ENCODE results near the gene PRTFDC1. TPM values are rescaled to one million over a fixed set of nuclear protein-coding genes. Genes with fewer than 3 reads are reported as not detected.

Gene PRTFDC1
- total and polyA plus RNA-seq, 2 of the 13 experiments (the other 11 are each of a cell fraction or from before 2014, with no cell fraction given): not detected

GRCh38 chr10:24908793-24909423, 43.5 kb downstream of the PRTFDC1 start:
- H2AFZ ChIP-seq (ENCODE audit: low read length): no peak overlapping the region
- H3K4me1 ChIP-seq (ENCODE audit: insufficient read depth, low read length): no peaks in the 10 kb centered on the region
- no peak overlapping the region for H3K4me2 ChIP-seq (ENCODE audit: low read depth, low read length)
- H3K27me3 ChIP-seq (ENCODE audit: control insufficient read depth in 1 of 2, insufficient read depth in 2 of 2, low read length in 2 of 2): no peaks in the 10 kb centered on the region
- no peaks in the 10 kb centered on the region for H4K20me1 ChIP-seq (ENCODE audit: insufficient read depth, low read length)
- ATAC-seq (no peak), FAIRE-seq (no peak), DNase-seq (ENCODE audit: low spot score) (peak; percentile 17)
- no peaks in the 10 kb centered on the region for H3K9me3 ChIP-seq (ENCODE audit: low read length)
- no peak overlapping the region for H3K9ac ChIP-seq (ENCODE audit: insufficient read depth, low read depth, low read length)
- WGBS (ENCODE audit: low lambda C conversion rate): 38% methylated on average over 2 of the region's 2 CpGs
- TF ChIP-seq YY1 (IDR thresholded peaks at IDR 0.05; ENCODE audit: insufficient read depth, insufficient replicate concordance, low read depth, low read length) (no peak), ZNF670 (CRISPR knock-in tag; IDR thresholded peaks at IDR 0.05; ENCODE audit: borderline replicate concordance) (no peak), ZNF784 (CRISPR knock-in tag; IDR thresholded peaks at IDR 0.05; ENCODE audit: borderline replicate concordance) (no peak), MLX (CRISPR knock-in tag; IDR thresholded peaks at IDR 0.05) (no peak), ZNF570 (CRISPR knock-in tag; IDR thresholded peaks at IDR 0.05; ENCODE audit: borderline replicate concordance) (no peak), FOSL2 (CRISPR knock-in tag; IDR thresholded peaks at IDR 0.05) (peak; percentile 78), THAP9 (CRISPR knock-in tag; IDR thresholded peaks at IDR 0.05; ENCODE audit: borderline replicate concordance) (no peak), ZUFSP (CRISPR knock-in tag; IDR thresholded peaks at IDR 0.05; ENCODE audit: borderline replicate concordance) (no peak), CEBPB (IDR thresholded peaks at IDR 0.05; ENCODE audit: borderline replicate concordance, low read depth, low read length) (0 out of 2 replicates have a peak, but pooled peaks have one; percentile 20), ZBTB42 (CRISPR knock-in tag; IDR thresholded peaks at IDR 0.05) (no peak), ZNF569 (CRISPR knock-in tag; IDR thresholded peaks at IDR 0.05; ENCODE audit: borderline replicate concordance) (no peak), SNAPC2 (CRISPR knock-in tag; IDR thresholded peaks at IDR 0.05) (no peak), ZBTB49 (CRISPR knock-in tag; IDR thresholded peaks at IDR 0.05; ENCODE audit: borderline replicate concordance) (no peak), ZSCAN30 (CRISPR knock-in tag; IDR thresholded peaks at IDR 0.05) (no peak), ISL2 (CRISPR knock-in tag; IDR thresholded peaks at IDR 0.05) (no peak), ZSCAN25 (CRISPR knock-in tag; IDR thresholded peaks at IDR 0.05) (no peak)
- no TSS peak for BruUV-seq (replicated peaks)
- in situ Hi-C loops (cut with HindIII; ENCODE audit: extremely low pct_ligation_motif_present, low pct_unique_long_range_greater_than_20kb): no loop called here
- intact Hi-C loops (cut with micrococcal nuclease; ENCODE audit: unreplicated experiment): loop anchor here (5.0 kb wide), 1 partner anchor 173 kb away; no protein-coding TSS in a partner anchor
- ChIA-PET POLR2A (no interaction called here), CTCF (ENCODE audit: low intra/inter-chr PET ratio, low total read pairs) (no interaction called here)
- H3K4me3 ChIP-seq (replicated peaks in 1 of 3; ENCODE audit: insufficient read depth in 1 of 3, low read depth in 2 of 3, low read length in 3 of 3): no peak overlapping the region
- H3K36me3 ChIP-seq (replicated peaks in 1 of 2; ENCODE audit: control insufficient read depth in 1 of 2, insufficient read depth in 2 of 2, low read length in 2 of 2): no peaks in the 10 kb centered on the region
- no peaks in the 10 kb centered on the region for H3K79me2 ChIP-seq (ENCODE audit: insufficient read depth, low read length)
- H3K27ac ChIP-seq (ENCODE audit: extremely low read length, insufficient read depth, low read length): no peak overlapping the region
